ENCODE data around the gene KDM7A. TPM values are rescaled to one million over a fixed set of nuclear protein-coding genes. Genes with fewer than 3 reads are reported as not detected.

KDM7A gene
- total RNA-seq, 1 donor from 2014 or later: 14.8 TPM

DNA sequence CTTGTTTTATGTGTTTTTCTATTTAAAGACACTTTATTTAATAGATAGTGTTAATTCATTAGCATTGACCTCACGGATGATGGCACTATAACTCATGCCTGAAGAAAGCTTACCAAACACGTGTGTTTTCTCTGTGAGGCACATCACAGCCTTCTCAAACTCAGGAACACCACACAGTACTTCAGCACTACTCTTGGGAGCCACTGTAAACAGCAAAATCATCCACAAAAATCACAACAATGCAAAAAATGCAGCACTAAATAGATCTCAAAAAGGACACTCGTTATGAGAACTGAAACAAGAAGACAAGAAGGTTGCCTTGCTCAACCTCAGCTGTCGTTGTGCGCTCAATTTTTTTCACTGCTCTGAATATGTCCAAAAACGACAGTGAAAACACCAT lies 102.0 kb downstream of the KDM7A start:
- TF ChIP-seq, protein P1, sequence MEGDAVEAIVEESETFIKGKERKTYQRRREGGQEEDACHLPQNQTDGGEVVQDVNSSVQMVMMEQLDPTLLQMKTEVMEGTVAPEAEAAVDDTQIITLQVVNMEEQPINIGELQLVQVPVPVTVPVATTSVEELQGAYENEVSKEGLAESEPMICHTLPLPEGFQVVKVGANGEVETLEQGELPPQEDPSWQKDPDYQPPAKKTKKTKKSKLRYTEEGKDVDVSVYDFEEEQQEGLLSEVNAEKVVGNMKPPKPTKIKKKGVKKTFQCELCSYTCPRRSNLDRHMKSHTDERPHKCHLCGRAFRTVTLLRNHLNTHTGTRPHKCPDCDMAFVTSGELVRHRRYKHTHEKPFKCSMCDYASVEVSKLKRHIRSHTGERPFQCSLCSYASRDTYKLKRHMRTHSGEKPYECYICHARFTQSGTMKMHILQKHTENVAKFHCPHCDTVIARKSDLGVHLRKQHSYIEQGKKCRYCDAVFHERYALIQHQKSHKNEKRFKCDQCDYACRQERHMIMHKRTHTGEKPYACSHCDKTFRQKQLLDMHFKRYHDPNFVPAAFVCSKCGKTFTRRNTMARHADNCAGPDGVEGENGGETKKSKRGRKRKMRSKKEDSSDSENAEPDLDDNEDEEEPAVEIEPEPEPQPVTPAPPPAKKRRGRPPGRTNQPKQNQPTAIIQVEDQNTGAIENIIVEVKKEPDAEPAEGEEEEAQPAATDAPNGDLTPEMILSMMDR (IDR thresholded peaks at IDR 0.05; ENCODE audit: unreplicated experiment): no peak

DNA sequence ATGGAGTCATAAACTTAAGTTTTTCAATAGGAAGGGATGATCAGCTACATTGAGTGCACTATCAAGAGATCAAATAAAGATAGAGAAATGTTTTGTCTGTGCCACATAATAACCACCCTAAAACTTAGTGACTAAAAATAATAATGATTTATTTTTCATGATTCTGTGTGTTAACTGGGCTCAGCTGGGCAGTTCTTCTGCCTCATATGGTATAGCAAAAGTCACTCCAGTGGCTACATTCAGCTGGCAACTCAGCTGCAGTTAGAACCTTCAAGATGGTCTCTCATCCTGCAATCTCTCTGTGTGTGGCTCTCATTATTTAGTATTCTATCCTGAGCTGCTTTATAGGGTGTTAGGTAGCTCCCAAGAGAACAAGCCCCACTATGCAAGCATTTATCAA lies 106.2 kb downstream of the KDM7A start:
- H3K27ac Mint-ChIP-seq (ENCODE audit: unreplicated experiment): no peak overlapping the region
- TF ChIP-seq, protein P1 (IDR thresholded peaks at IDR 0.05; ENCODE audit: unreplicated experiment): no peak
- no peak for DNase-seq (ENCODE audit: low spot score)

More for the DNA sequence above, 102.0 kb downstream of the KDM7A start:
- Mint-ChIP-seq H3K4me1 (ENCODE audit: unreplicated experiment) (no peaks in the 10 kb centered on the region), H3K9me3 (ENCODE audit: unreplicated experiment) (no peaks in the 10 kb centered on the region), H3K36me3 (ENCODE audit: low read depth, unreplicated experiment) (no peaks in the 10 kb centered on the region), H3K27ac (ENCODE audit: unreplicated experiment) (no peak overlapping the region), H3K27me3 (ENCODE audit: unreplicated experiment) (no peaks in the 10 kb centered on the region), H3K4me3 (ENCODE audit: unreplicated experiment) (no peak overlapping the region)
- no peak for DNase-seq (ENCODE audit: low spot score)

DNA sequence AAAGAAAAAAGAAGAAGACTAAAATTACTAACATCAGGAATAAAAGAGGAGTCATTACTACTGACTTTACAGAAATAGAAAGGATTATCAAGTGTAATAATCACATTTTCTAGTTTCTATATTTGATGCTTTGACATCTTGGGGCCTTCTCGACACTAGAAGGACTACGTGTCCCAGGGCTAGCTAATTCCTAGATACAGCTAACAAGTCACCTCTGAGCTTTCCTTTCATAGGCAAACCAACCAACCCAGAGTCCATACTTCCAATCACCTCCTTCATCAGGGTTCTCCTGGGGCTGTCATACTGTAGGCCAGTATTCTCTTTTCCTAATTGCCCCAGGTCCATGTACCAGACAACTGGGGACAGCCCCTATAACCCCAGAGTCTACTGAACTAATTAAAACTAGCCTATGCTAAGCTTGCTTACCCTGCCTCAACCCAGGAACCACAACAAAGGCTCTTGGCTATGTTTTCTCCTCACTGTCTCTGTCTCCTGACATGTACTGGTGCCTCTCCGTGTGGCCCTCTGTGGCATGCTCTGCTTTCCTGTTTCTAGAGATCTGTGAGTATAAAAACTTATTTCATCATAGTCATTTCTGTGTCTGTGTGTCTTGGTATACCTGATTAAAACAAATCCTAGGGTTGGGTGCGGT lies 107.4 kb downstream of the KDM7A start:
- Mint-ChIP-seq H3K27ac (ENCODE audit: unreplicated experiment) (no peak overlapping the region), H3K9me3 (ENCODE audit: unreplicated experiment) (no peaks in the 10 kb centered on the region), H3K27me3 (ENCODE audit: unreplicated experiment) (no peaks in the 10 kb centered on the region), H3K4me1 (ENCODE audit: unreplicated experiment) (no peaks in the 10 kb centered on the region), H3K4me3 (ENCODE audit: unreplicated experiment) (no peak overlapping the region), H3K36me3 (ENCODE audit: low read depth, unreplicated experiment) (no peaks in the 10 kb centered on the region)
- TF ChIP-seq, protein P1 (IDR thresholded peaks at IDR 0.05; ENCODE audit: unreplicated experiment): no peak
- no peak for DNase-seq (ENCODE audit: low spot score)

More for the DNA sequence above, 106.2 kb downstream of the KDM7A start:
- Mint-ChIP-seq H3K36me3 (ENCODE audit: low read depth, unreplicated experiment) (no peaks in the 10 kb centered on the region), H3K27me3 (ENCODE audit: unreplicated experiment) (no peaks in the 10 kb centered on the region), H3K9me3 (ENCODE audit: unreplicated experiment) (no peaks in the 10 kb centered on the region), H3K4me3 (ENCODE audit: unreplicated experiment) (no peak overlapping the region), H3K4me1 (ENCODE audit: unreplicated experiment) (no peaks in the 10 kb centered on the region)

DNA sequence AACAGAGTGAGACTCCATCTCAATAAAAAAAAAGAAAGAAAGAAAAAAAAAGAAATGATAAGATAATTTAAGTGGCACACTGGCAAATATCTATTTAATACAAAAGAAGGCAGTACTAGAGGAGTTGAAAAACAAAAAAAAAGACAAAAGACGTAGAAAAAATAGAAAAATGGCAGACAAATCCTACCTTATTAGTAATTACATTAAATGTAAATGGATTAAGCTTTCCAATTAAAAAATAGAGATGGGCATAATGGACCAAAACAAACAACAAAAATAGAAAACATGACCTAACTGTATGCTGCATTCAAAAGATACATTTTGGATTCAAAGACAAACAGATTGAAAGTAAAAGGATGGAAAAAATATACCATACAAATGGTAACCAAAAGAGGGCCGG lies 108.8 kb downstream of the KDM7A start:
- H3K36me3 Mint-ChIP-seq (ENCODE audit: low read depth, unreplicated experiment): no peaks in the 10 kb centered on the region
- no peak overlapping the region for H3K27ac Mint-ChIP-seq (ENCODE audit: unreplicated experiment)
- TF ChIP-seq, protein P1 (IDR thresholded peaks at IDR 0.05; ENCODE audit: unreplicated experiment): no peak
- H3K4me3 Mint-ChIP-seq (ENCODE audit: unreplicated experiment): no peak overlapping the region
- H3K4me1 Mint-ChIP-seq (ENCODE audit: unreplicated experiment): no peaks in the 10 kb centered on the region
- no peaks in the 10 kb centered on the region for H3K9me3 Mint-ChIP-seq (ENCODE audit: unreplicated experiment)
- peaks cover 2% of the 10 kb centered on the region for H3K27me3 Mint-ChIP-seq (ENCODE audit: unreplicated experiment)
- DNase-seq (ENCODE audit: low spot score): no peak

DNA sequence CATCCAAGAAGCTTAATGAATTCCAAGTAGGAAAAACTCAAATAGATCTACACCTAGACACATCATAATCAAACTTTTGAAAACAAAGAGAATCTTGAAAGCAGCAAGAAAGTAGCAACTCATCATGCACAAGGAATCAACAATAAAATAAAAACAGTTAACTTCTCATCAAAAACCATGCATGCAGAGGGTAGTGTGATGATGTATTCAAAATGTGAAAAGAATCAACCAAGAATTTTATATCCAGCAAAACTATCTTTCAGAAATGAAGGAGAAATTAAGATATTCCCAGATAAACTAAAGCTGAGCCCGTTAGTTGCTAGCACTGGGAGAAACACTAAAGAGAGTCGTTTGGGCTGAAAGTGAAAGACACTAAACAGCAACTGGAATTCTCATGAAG lies 109.7 kb downstream of the KDM7A start:
- TF ChIP-seq, protein P1 (IDR thresholded peaks at IDR 0.05; ENCODE audit: unreplicated experiment): no peak
- no peak overlapping the region for H3K4me3 Mint-ChIP-seq (ENCODE audit: unreplicated experiment)
- DNase-seq (ENCODE audit: low spot score): no peak
- no peak overlapping the region for H3K27ac Mint-ChIP-seq (ENCODE audit: unreplicated experiment)
- H3K27me3 Mint-ChIP-seq (ENCODE audit: unreplicated experiment): peaks cover 2% of the 10 kb centered on the region
- H3K36me3 Mint-ChIP-seq (ENCODE audit: low read depth, unreplicated experiment): no peaks in the 10 kb centered on the region
- no peaks in the 10 kb centered on the region for H3K9me3 Mint-ChIP-seq (ENCODE audit: unreplicated experiment)
- no peaks in the 10 kb centered on the region for H3K4me1 Mint-ChIP-seq (ENCODE audit: unreplicated experiment)
